Activated naive CD8-positive, alpha-beta T cell treated with anti-CD3 and anti-CD28 coated beads, Interleukin-2, amount 10 ng/mL, durations not matched to agents 7 days and 5 days (primary cell): Measurements from ENCODE around the gene SSH3. TPM values are rescaled to one million over a fixed set of nuclear protein-coding genes. Genes with fewer than 3 reads are reported as not detected.

Source experiments
- ATAC-seq: fragments of 150-1000 bp; cut with Tn5 transposase; one replicate; pipeline ENCODE4 v1.10.0; 2021; ENCODE audit warnings: low read depth, moderate library complexity
- POLR2A ChIA-PET: fragments of 350-600 bp; sonication (Branson Sonifier 250); formaldehyde crosslinking; loops from one replicate; lab custom pipeline; 2021; ENCODE audit warnings: antibody characterized with exemption; lab: Charles Lee
- DNase-seq: peaks from one replicate; pipeline ENCODE4 v3.0.0; 2021
- H3K27ac Mint-ChIP-seq: one replicate; pipeline ENCODE4 v1.8.0; 2022; ENCODE audit warnings: mild to moderate bottlenecking, mixed read lengths
- H3K27me3 Mint-ChIP-seq: one replicate; pipeline ENCODE4 v1.8.0; 2022; ENCODE audit warnings: mild to moderate bottlenecking, moderate library complexity, mixed read lengths
- H3K36me3 Mint-ChIP-seq: one replicate; pipeline ENCODE4 v1.8.0; 2021; ENCODE audit warnings: mild to moderate bottlenecking, mixed read lengths
- H3K4me1 Mint-ChIP-seq: one replicate; pipeline ENCODE4 v1.8.0; 2021; ENCODE audit warnings: mixed read lengths
- H3K4me3 Mint-ChIP-seq: one replicate; pipeline ENCODE4 v1.8.0; 2022; ENCODE audit warnings: mild to moderate bottlenecking, moderate library complexity, mixed read lengths
- H3K9me3 Mint-ChIP-seq: one replicate; pipeline ENCODE4 v1.8.0; 2021; ENCODE audit warnings: mixed read lengths
- total RNA-seq, 2 experiments: library from RNA; stranded (reverse); gene quantifications; one replicate each; pipeline ENCODE4 v1.2.3, GENCODE V29; 2021

Gene SSH3
- total RNA-seq, 2 experiments from 2014 or later = 24.6 to 27.0 TPM

GRCh38 chr11:67286621-67287333, 16.6 kb upstream of the SSH3 start:
- Mint-ChIP-seq H3K4me3 (peak overlapping the region; percentile 79), H3K4me1 (peaks cover 32% of the 10 kb centered on the region), H3K27me3 (no peaks in the 10 kb centered on the region), H3K36me3 (peaks cover 19% of the 10 kb centered on the region), H3K9me3 (no peaks in the 10 kb centered on the region), H3K27ac (peak overlapping the region; percentile 96)
- POLR2A ChIA-PET = interaction anchor here (0.5 to 7.3 kb wide), 10 partner anchors 9 to 158 kb away, joined by 3 to 190 read pairs (median 18); partner anchors contain the start of genes GRK2 and SSH3
- DNase-seq (no peak), ATAC-seq (no peak)

- H3K27me3 Mint-ChIP-seq = no peaks in the 10 kb centered on the region
- peaks cover 33% of the 10 kb centered on the region for H3K4me1 Mint-ChIP-seq
- peak overlapping the region; percentile 79 for H3K4me3 Mint-ChIP-seq
- H3K27ac Mint-ChIP-seq = peak overlapping the region; percentile 96
- peak; percentile 58 for DNase-seq
- no peaks in the 10 kb centered on the region for H3K9me3 Mint-ChIP-seq
- POLR2A ChIA-PET = interaction anchor here (0.5 to 7.3 kb wide), 19 partner anchors 10 to 196 kb away, joined by 3 to 190 read pairs (median 5); partner anchors contain the start of genes AIP, GRK2, KDM2A and POLD4
- peak; percentile 30 for ATAC-seq
- H3K36me3 Mint-ChIP-seq = peaks cover 18% of the 10 kb centered on the region
Observed at GRCh38 chr11:67287355-67288197, 15.8 kb upstream of the SSH3 start.

- Mint-ChIP-seq H3K4me3 (peak overlapping the region; percentile 79), H3K9me3 (no peaks in the 10 kb centered on the region), H3K27ac (peak overlapping the region; percentile 96), H3K36me3 (peaks cover 23% of the 10 kb centered on the region), H3K4me1 (peaks cover 37% of the 10 kb centered on the region), H3K27me3 (no peaks in the 10 kb centered on the region)
- POLR2A ChIA-PET = interaction anchor here (0.5 to 7.3 kb wide), 20 partner anchors 11 to 195 kb away, joined by 3 to 190 read pairs (median 4); partner anchors contain the start of genes AIP, GRK2, KDM2A and POLD4
- no peak for DNase-seq
- ATAC-seq = no peak
Observed at GRCh38 chr11:67288198-67288451, 15.2 kb upstream of the SSH3 start.

- H3K4me3 Mint-ChIP-seq = peak overlapping the region; percentile 79
- ATAC-seq (peak; percentile 68), DNase-seq (peak; percentile 96)
- H3K9me3 Mint-ChIP-seq = no peaks in the 10 kb centered on the region
- H3K36me3 Mint-ChIP-seq = peaks cover 25% of the 10 kb centered on the region
- H3K27ac Mint-ChIP-seq = peak overlapping the region; percentile 96
- POLR2A ChIA-PET = interaction anchor here (0.5 to 7.3 kb wide), 26 partner anchors 10 to 195 kb away, joined by 3 to 190 read pairs (median 5); partner anchors contain the start of genes AIP, GRK2, KDM2A and POLD4
- H3K4me1 Mint-ChIP-seq = peaks cover 40% of the 10 kb centered on the region
- H3K27me3 Mint-ChIP-seq = no peaks in the 10 kb centered on the region
Observed at GRCh38 chr11:67288452-67289225, 14.7 kb upstream of the SSH3 start.

- Mint-ChIP-seq H3K27me3 (no peaks in the 10 kb centered on the region), H3K9me3 (no peaks in the 10 kb centered on the region), H3K36me3 (peaks cover 26% of the 10 kb centered on the region), H3K27ac (peak within 1 kb of the TSS; percentile 96), H3K4me1 (peaks cover 45% of the 10 kb centered on the region), H3K4me3 (peak within 1 kb of the TSS; percentile 95)
- DNase-seq (no peak), ATAC-seq (peak; percentile 41)
- POLR2A ChIA-PET = interaction anchor here (0.6 to 7.3 kb wide), 18 partner anchors 10 to 192 kb away, joined by 3 to 190 read pairs (median 6); partner anchors contain the start of genes GRK2, POLD4, PTPRCAP and RAD9A
Observed at GRCh38 chr11:67289226-67289650, 14.1 kb upstream of the SSH3 start, which contains the start of gene ANKRD13D. ANKRD13D (plus strand) TSS chr11:67289303; CDS start chr11:67289461, 158 bp downstream.

- POLR2A ChIA-PET = interaction anchor here (1.1 to 7.3 kb wide), 11 partner anchors 9 to 148 kb away, joined by 3 to 190 read pairs (median 16); partner anchors contain the start of genes GRK2, POLD4, PTPRCAP and SSH3
- peaks cover 45% of the 10 kb centered on the region for H3K4me1 Mint-ChIP-seq
- no peaks in the 10 kb centered on the region for H3K27me3 Mint-ChIP-seq
- DNase-seq (no peak), ATAC-seq (no peak)
- peak overlapping the region; percentile 95 for H3K4me3 Mint-ChIP-seq
- H3K9me3 Mint-ChIP-seq = no peaks in the 10 kb centered on the region
- peak overlapping the region; percentile 96 for H3K27ac Mint-ChIP-seq
- H3K36me3 Mint-ChIP-seq = peaks cover 32% of the 10 kb centered on the region
Observed at GRCh38 chr11:67289651-67290479, 13.5 kb upstream of the SSH3 start.

- ATAC-seq = no peak
- no peak for DNase-seq
- POLR2A ChIA-PET = interaction anchor here (0.6 to 7.3 kb wide), 6 partner anchors 12 to 24 kb away, joined by 3 to 190 read pairs (median 36); partner anchors contain the start of genes GRK2 and SSH3
- Mint-ChIP-seq H3K4me1 (peaks cover 41% of the 10 kb centered on the region), H3K4me3 (peak overlapping the region; percentile 95), H3K27ac (peak overlapping the region; percentile 36), H3K36me3 (peaks cover 42% of the 10 kb centered on the region), H3K9me3 (no peaks in the 10 kb centered on the region), H3K27me3 (no peaks in the 10 kb centered on the region)
Observed at GRCh38 chr11:67290801-67291200, 12.5 kb upstream of the SSH3 start.

GRCh38 chr11:67291481-67292381, 11.6 kb upstream of the SSH3 start:
- H3K4me1 Mint-ChIP-seq = peaks cover 39% of the 10 kb centered on the region
- ATAC-seq (no peak), DNase-seq (no peak)
- H3K36me3 Mint-ChIP-seq = peaks cover 51% of the 10 kb centered on the region
- H3K4me3 Mint-ChIP-seq = no peak overlapping the region
- POLR2A ChIA-PET = interaction anchor here (1.0 to 7.3 kb wide), 4 partner anchors 11 to 25 kb away, joined by 4 to 179 read pairs (median 36); partner anchors contain the start of genes GRK2 and SSH3
- no peaks in the 10 kb centered on the region for H3K27me3 Mint-ChIP-seq
- H3K9me3 Mint-ChIP-seq = peaks cover 6% of the 10 kb centered on the region
- H3K27ac Mint-ChIP-seq = no peak overlapping the region

GRCh38 chr11:67292671-67293070, 10.7 kb upstream of the SSH3 start:
- Mint-ChIP-seq H3K4me1 (peaks cover 30% of the 10 kb centered on the region), H3K27ac (peak overlapping the region; percentile 26), H3K36me3 (peaks cover 55% of the 10 kb centered on the region), H3K9me3 (peaks cover 7% of the 10 kb centered on the region), H3K4me3 (peak overlapping the region; percentile 29), H3K27me3 (no peaks in the 10 kb centered on the region)
- ATAC-seq (no peak), DNase-seq (no peak)
- POLR2A ChIA-PET = interaction anchor here (0.6 to 1.7 kb wide), 4 partner anchors 10 to 1641 kb away, joined by 3 to 8 read pairs (median 6); partner anchors contain the start of gene SSH3

- Mint-ChIP-seq H3K4me3 (peak overlapping the region; percentile 29), H3K4me1 (peaks cover 27% of the 10 kb centered on the region), H3K27ac (no peak overlapping the region), H3K36me3 (peaks cover 59% of the 10 kb centered on the region), H3K27me3 (no peaks in the 10 kb centered on the region), H3K9me3 (peaks cover 7% of the 10 kb centered on the region)
- no peak for DNase-seq
- POLR2A ChIA-PET = interaction anchor here (0.6 to 1.7 kb wide), 6 partner anchors 10 to 1641 kb away, joined by 3 to 8 read pairs (median 4); partner anchors contain the start of gene SSH3
- ATAC-seq = no peak
Observed at GRCh38 chr11:67293090-67293489, 10.2 kb upstream of the SSH3 start.

- H3K27ac Mint-ChIP-seq = no peak overlapping the region
- ATAC-seq (no peak), DNase-seq (no peak)
- peaks cover 27% of the 10 kb centered on the region for H3K4me1 Mint-ChIP-seq
- H3K4me3 Mint-ChIP-seq = no peak overlapping the region
- H3K9me3 Mint-ChIP-seq = peaks cover 7% of the 10 kb centered on the region
- H3K27me3 Mint-ChIP-seq = no peaks in the 10 kb centered on the region
- POLR2A ChIA-PET = no interaction called here
- H3K36me3 Mint-ChIP-seq = peaks cover 64% of the 10 kb centered on the region
Observed at GRCh38 chr11:67295846-67296245, 7.5 kb upstream of the SSH3 start.
